ENCODE data around the gene ZER1. TPM values are rescaled to one million over a fixed set of nuclear protein-coding genes. Genes with fewer than 3 reads are reported as not detected.

ZER1 gene
- total RNA-seq, 2 experiments from 2014 or later, result 27.1 to 29.2 TPM

GRCh38 chr9:128688501-128689292 is 83.0 kb downstream of the ZER1 start, which contains the start of gene SET:
TSS of gene SET (plus strand) at chr9:128689222. CDS start at chr9:128689583, 361 bp downstream.
- peak; percentile 98 for DNase-seq
- peak; percentile 83 for ATAC-seq (ENCODE audit: low read depth)
- POLR2A ChIA-PET, result interaction anchor here (0.5 to 2.5 kb wide), 14 partner anchors 9 to 184 kb away, joined by 3 to 13 read pairs (median 5); partner anchors contain the start of genes DYNC2I2, ENDOG, GLE1 and PKN3
- Mint-ChIP-seq H3K9me3 (no peaks in the 10 kb centered on the region), H3K4me3 (peak within 1 kb of the TSS; percentile 74), H3K27ac (peak within 1 kb of the TSS; percentile 96), H3K4me1 (peaks cover 56% of the 10 kb centered on the region), H3K36me3 (peaks cover 23% of the 10 kb centered on the region), H3K27me3 (no peaks in the 10 kb centered on the region)

- peaks cover 17% of the 10 kb centered on the region for H3K36me3 Mint-ChIP-seq
- POLR2A ChIA-PET, result interaction anchor here (0.7 to 2.3 kb wide), 3 partner anchors 10 to 713 kb away, joined by 3 to 10 read pairs (median 4); partner anchors contain the start of gene DYNC2I2
These were observed 84.3 kb downstream of the ZER1 start for GRCh38 chr9:128687453-128687852.

GRCh38 chr9:128685636-128686489 is 85.9 kb downstream of the ZER1 start:
- POLR2A ChIA-PET, result interaction anchor here (0.6 to 2.9 kb wide), 2 partner anchors 25 to 28 kb away, joined by 4 to 15 read pairs; partner anchors contain the start of gene DYNC2I2
- Mint-ChIP-seq H3K27ac (peak overlapping the region; percentile 99), H3K4me3 (peak overlapping the region; percentile 100), H3K4me1 (peaks cover 47% of the 10 kb centered on the region), H3K27me3 (no peaks in the 10 kb centered on the region), H3K36me3 (peaks cover 11% of the 10 kb centered on the region), H3K9me3 (no peaks in the 10 kb centered on the region)
- DNase-seq, result peak; percentile 53
- peak; percentile 15 for ATAC-seq (ENCODE audit: low read depth)

More at GRCh38 chr9:128687453-128687852, 84.3 kb downstream of the ZER1 start:
- H3K9me3 Mint-ChIP-seq, result no peaks in the 10 kb centered on the region
- no peak for ATAC-seq (ENCODE audit: low read depth)
- peaks cover 54% of the 10 kb centered on the region for H3K4me1 Mint-ChIP-seq
- no peaks in the 10 kb centered on the region for H3K27me3 Mint-ChIP-seq
- peak overlapping the region; percentile 40 for H3K4me3 Mint-ChIP-seq
- peak overlapping the region; percentile 63 for H3K27ac Mint-ChIP-seq
- no peak for DNase-seq

- DNase-seq, result peak; percentile 76
- Mint-ChIP-seq H3K36me3 (peaks cover 7% of the 10 kb centered on the region), H3K4me1 (peaks cover 44% of the 10 kb centered on the region), H3K9me3 (no peaks in the 10 kb centered on the region), H3K27ac (peak overlapping the region; percentile 99), H3K4me3 (peak overlapping the region; percentile 100), H3K27me3 (no peaks in the 10 kb centered on the region)
- POLR2A ChIA-PET, result interaction anchor here (0.6 to 2.9 kb wide), 19 partner anchors 8 to 198 kb away, joined by 3 to 15 read pairs (median 5); partner anchors contain the start of genes DYNC2I2, ENDOG, PKN3 and SPTAN1
- peak; percentile 50 for ATAC-seq (ENCODE audit: low read depth)
These were observed 87.2 kb downstream of the ZER1 start for GRCh38 chr9:128684325-128685199.

- POLR2A ChIA-PET, result interaction anchor here (0.6 to 2.9 kb wide), 17 partner anchors 8 to 198 kb away, joined by 3 to 15 read pairs (median 5); partner anchors contain the start of genes DYNC2I2, ENDOG, PKN3 and SPTAN1
- ATAC-seq (ENCODE audit: low read depth), result no peak
- H3K4me1 Mint-ChIP-seq, result peaks cover 44% of the 10 kb centered on the region
- peak overlapping the region; percentile 99 for H3K27ac Mint-ChIP-seq
- peaks cover 8% of the 10 kb centered on the region for H3K36me3 Mint-ChIP-seq
- H3K4me3 Mint-ChIP-seq, result peak overlapping the region; percentile 100
- DNase-seq, result no peak
- no peaks in the 10 kb centered on the region for H3K27me3 Mint-ChIP-seq
- no peaks in the 10 kb centered on the region for H3K9me3 Mint-ChIP-seq
These were observed 87.7 kb downstream of the ZER1 start for GRCh38 chr9:128684065-128684324.

- DNase-seq (no peak), ATAC-seq (ENCODE audit: low read depth) (no peak)
- Mint-ChIP-seq H3K4me1 (peaks cover 44% of the 10 kb centered on the region), H3K27ac (peak overlapping the region; percentile 99), H3K4me3 (peak overlapping the region; percentile 100), H3K27me3 (no peaks in the 10 kb centered on the region), H3K9me3 (no peaks in the 10 kb centered on the region), H3K36me3 (peaks cover 8% of the 10 kb centered on the region)
- POLR2A ChIA-PET, result interaction anchor here (0.6 to 2.9 kb wide), 18 partner anchors 8 to 199 kb away, joined by 3 to 15 read pairs (median 5); partner anchors contain the start of genes DYNC2I2, ENDOG, PKN3 and SPTAN1
These were observed 88.2 kb downstream of the ZER1 start for GRCh38 chr9:128683340-128684064.

Other genes starting within 250 kb of the ZER1 start
- gene SPTAN1, start 219.3 kb downstream of the ZER1 start, total RNA-seq, result 100 to 1,000 TPM; 355 to 358 TPM
- 10 to 100 TPM; 37.7 to 40.4 TPM for gene DYNC2I2, start 115.1 kb downstream of the ZER1 start, total RNA-seq
- 100 to 1,000 TPM; 411 to 415 TPM for gene SET, start 82.7 kb downstream of the ZER1 start, total RNA-seq
- gene PKN3, start 69.4 kb downstream of the ZER1 start, total RNA-seq, result 1 to 10 TPM; 7.4 to 9.6 TPM
- gene ZDHHC12, start 47.8 kb downstream of the ZER1 start, total RNA-seq, result 10 to 100 TPM; 64.1 to 68.9 TPM
- 10 to 100 TPM; 26.1 to 29.2 TPM for gene TBC1D13, start 15.3 kb upstream of the ZER1 start, total RNA-seq
- 10 to 100 TPM; 16.2 to 19.5 TPM for gene ENDOG, start 46.6 kb upstream of the ZER1 start, total RNA-seq
- gene SPOUT1, start 57.9 kb upstream of the ZER1 start, total RNA-seq, result 10 to 100 TPM; 71.4 to 75.4 TPM
- gene KYAT1, start 110.0 kb upstream of the ZER1 start, total RNA-seq, result 10 to 100 TPM; 14.9 to 16.3 TPM
- 10 to 100 TPM; 24.1 to 25.9 TPM for gene LRRC8A, start 110.2 kb upstream of the ZER1 start, total RNA-seq
- 1 to 10 TPM; 1.4 to 1.6 TPM for gene PHYHD1, start 149.1 kb upstream of the ZER1 start, total RNA-seq
- 1 to 10 TPM; 9.4 to 9.5 TPM for gene DOLK, start 175.7 kb upstream of the ZER1 start, total RNA-seq
- 10 to 100 TPM; 64.2 to 65.3 TPM for gene NUP188, start 175.8 kb upstream of the ZER1 start, total RNA-seq